Measurements from ENCODE around the gene FGGY.

- TF ChIP-seq CTCF (IDR thresholded peaks at IDR 0.05) (no peak), EZH2 (IDR thresholded peaks at IDR 0.05; ENCODE audit: borderline replicate concordance, insufficient read depth, low read depth, low read length, poor library complexity, severe bottlenecking) (no peak)
Observed at GRCh38 chr1:59541161-59541560, 244.3 kb downstream of the FGGY start.
